B cell (primary cell): ENCODE measurements around the gene GIPR. TPM values are rescaled to one million over a fixed set of nuclear protein-coding genes. Genes with fewer than 3 reads are reported as not detected.
A peak's percentile ranks its signal among the peaks of the same experiment; 100 is the strongest.

Experiments used
- ATAC-seq: fragments of 200-7000 bp; cut with Tn5 transposase; one replicate; pipeline ENCODE4 v1.10.0; 2021; ENCODE audit warnings: low read depth, mild to moderate bottlenecking, moderate number of reproducible peaks, moderate library complexity
- CTCF ChIA-PET: fragments of 350-600 bp; sonication (Branson Sonifier 250); formaldehyde crosslinking; loops from one replicate; lab custom pipeline; 2021; ENCODE audit warnings: antibody characterized with exemption, inconsistent platforms; lab: Charles Lee
- POLR2A ChIA-PET: fragments of 350-600 bp; sonication (Branson Sonifier 250); formaldehyde crosslinking; loops from one replicate; lab custom pipeline; 2021; ENCODE audit warnings: antibody characterized with exemption; lab: Charles Lee
- DNase-seq: peaks from one replicate; pipeline ENCODE4 v3.0.0; 2013
- H2AFZ ChIP-seq: 2 replicates; pipeline ENCODE4 v1.6.1; 2012; ENCODE audit warnings: mild to moderate bottlenecking, low read depth, low read length; ENCODE audit not compliant: insufficient read depth, poor library complexity, severe bottlenecking
- H3K27ac ChIP-seq, 2 donors: 1 replicate in 1 of 2; 2 replicates in 1 of 2; pipeline ENCODE4 v1.5.1; 2012 to 2013; ENCODE audit warnings: low read length in 2 of 2, mild to moderate bottlenecking in 2 of 2, moderate library complexity in 1 of 2
- H3K27me3 ChIP-seq, 4 experiments: fragments of 200-600 bp in 1 of 4; sonication (generic) in 1 of 4; replicated peaks in 1 of 4; 1 replicate in 2 of 4; 2 replicates in 2 of 4; pipeline versions ENCODE4 v1.6.1 to v1.7.0; 2013 to 2016; ENCODE audit warnings: low read length in 3 of 4, mild to moderate bottlenecking in 2 of 4, mixed read lengths in 1 of 4, moderate library complexity in 1 of 4; ENCODE audit not compliant: insufficient read depth in 4 of 4, control insufficient read depth in 3 of 4; ENCODE audit errors: control extremely low read depth in 1 of 4
- H3K36me3 ChIP-seq, 2 experiments: replicated peaks in 1 of 2; 1 replicate in 1 of 2; 2 replicates in 1 of 2; pipeline versions ENCODE4 v1.6.1 to v1.7.1; 2013; ENCODE audit warnings: low read length in 1 of 2; ENCODE audit not compliant: insufficient read depth in 2 of 2, control insufficient read depth in 1 of 2; ENCODE audit errors: control extremely low read depth in 1 of 2, extremely low read depth in 1 of 2
- H3K4me1 ChIP-seq, 2 donors: fragments of 200-600 bp in 1 of 2; sonication (generic) in 1 of 2; 1 replicate in 1 of 2; 2 replicates in 1 of 2; pipeline versions ENCODE4 v1.5.1 to v1.6.1; 2013 to 2017; ENCODE audit warnings: low read length in 2 of 2; ENCODE audit not compliant: control insufficient read depth in 2 of 2, insufficient read depth in 2 of 2
- H3K4me2 ChIP-seq: replicated peaks from 2 replicates; pipeline ENCODE3; 2012; ENCODE audit warnings: mild to moderate bottlenecking, low read depth, low read length; ENCODE audit not compliant: poor library complexity, severe bottlenecking
- H3K4me3 ChIP-seq, 5 experiments: fragments of 200-600 bp in 1 of 5; sonication (generic) in 1 of 5; 1 replicate in 3 of 5; 2 replicates in 2 of 5; pipeline versions ENCODE4 v1.5.1 to v1.7.0; 2011 to 2016; ENCODE audit warnings: low read length in 4 of 5, mild to moderate bottlenecking in 4 of 5, low read depth in 2 of 5, control low read depth in 1 of 5, moderate library complexity in 1 of 5; ENCODE audit not compliant: insufficient read depth in 1 of 5; ENCODE audit errors: control extremely low read depth in 1 of 5, extremely low read depth in 1 of 5
- H3K79me2 ChIP-seq: fragments of 200-600 bp; sonication (generic); one replicate; pipeline ENCODE4 v1.6.0; 2016; ENCODE audit warnings: low read length; ENCODE audit not compliant: control insufficient read depth, insufficient read depth
- H3K9ac ChIP-seq: fragments of 200-600 bp; sonication (generic); 2 replicates; pipeline ENCODE4 v1.6.1; 2017; ENCODE audit warnings: mild to moderate bottlenecking, low read length, moderate library complexity
- H3K9me3 ChIP-seq, 3 donors: one replicate each; pipeline versions ENCODE4 v1.6.1 to v1.7.1; 2013; ENCODE audit warnings: low read length in 2 of 3; ENCODE audit not compliant: control insufficient read depth in 2 of 3, insufficient read depth in 1 of 3; ENCODE audit errors: control extremely low read depth in 1 of 3
- H4K20me1 ChIP-seq: 2 replicates; pipeline ENCODE4 v1.6.0; 2012; ENCODE audit warnings: mild to moderate bottlenecking, low read length; ENCODE audit not compliant: insufficient read depth, control insufficient read depth, poor library complexity, severe bottlenecking
- H3K27ac Mint-ChIP-seq: one replicate; pipeline ENCODE4 v1.8.0; 2021; ENCODE audit warnings: mixed read lengths
- H3K27me3 Mint-ChIP-seq: one replicate; pipeline ENCODE4 v1.8.0; 2021; ENCODE audit warnings: mixed read lengths
- H3K4me1 Mint-ChIP-seq: one replicate; pipeline ENCODE4 v1.8.0; 2021; ENCODE audit warnings: mixed read lengths
- H3K4me3 Mint-ChIP-seq: one replicate; pipeline ENCODE4 v1.8.0; 2021; ENCODE audit warnings: mixed read lengths
- H3K9me3 Mint-ChIP-seq: one replicate; pipeline ENCODE4 v1.8.0; 2022; ENCODE audit warnings: mixed read lengths; ENCODE audit not compliant: insufficient read depth
- CTCF ChIP-seq: fragments of 200-600 bp; IDR thresholded peaks from one replicate; pipeline ENCODE4 v1.8.0; 2022; ENCODE audit warnings: antibody characterized with exemption, mild to moderate bottlenecking
- EZH2 ChIP-seq: IDR thresholded peaks from 2 replicates; pipeline ENCODE4 v1.6.1; 2012; ENCODE audit warnings: borderline replicate concordance, low read depth, mild to moderate bottlenecking, moderate library complexity, low read length; ENCODE audit not compliant: insufficient read depth, poor library complexity, severe bottlenecking
- WGBS: methylation state at CpG from one replicate; pipeline ENCODE4 v1.1.5; 2013; ENCODE audit warnings: missing lambda C conversion rate; ENCODE audit not compliant: insufficient coverage; 5-methylcytosine and 5-hydroxymethylcytosine counted together
- intact Hi-C: fragments of 100-400 bp; cut with micrococcal nuclease; formaldehyde crosslinking; loops from one replicate; pipeline ENCODE4 v1.10.0; 2022
- polyA plus RNA-seq: library from polyadenylated mRNA; depleted of rRNA; stranded (reverse); fragments of >200 nt; gene quantifications from 2 replicates; pipeline ENCODE4 v1.2.3, GENCODE V29; 2012
- total RNA-seq, 2 donors: library from RNA; stranded (reverse); fragments of 120-200 nt in 1 of 2; gene quantifications; 1 replicate in 1 of 2; 2 replicates in 1 of 2; pipeline versions ENCODE4 v1.2.3 to v1.2.4, GENCODE V29; 2013 to 2022

GIPR gene
- total and polyA plus RNA-seq, 2 donors (not counting 1 experiment from before 2014, with no cell fraction given), result 0.43 to 2.3 TPM

- no peak for TF ChIP-seq EZH2
- TF ChIP-seq CTCF, result no peak
- peak overlapping the region; percentile 71 for H3K9ac ChIP-seq
- H3K4me3 ChIP-seq, result peak overlapping the region; percentile 33 to 81 (median 55)
- peak overlapping the region; percentile 98 for H3K4me2 ChIP-seq
- H3K36me3 ChIP-seq, result no peaks in the 10 kb centered on the region
- peaks cover 48% of the 10 kb centered on the region for H3K4me1 Mint-ChIP-seq
- peaks cover 15% of the 10 kb centered on the region for H3K79me2 ChIP-seq
- ATAC-seq, result peak; percentile 48
- peaks cover 0 to 3% (median 0%) of the 10 kb centered on the region in 3 donors for H3K9me3 ChIP-seq
- DNase-seq, result peak; percentile 82
- peaks cover 3% of the 10 kb centered on the region for H3K9me3 Mint-ChIP-seq
- POLR2A ChIA-PET, result interaction anchor here (0.6 to 1.9 kb wide), 10 partner anchors 29 to 202 kb away, joined by 3 to 9 read pairs (median 4); partner anchors contain the start of genes FOSB, QPCTL, SIX5 and SNRPD2
- H3K4me3 Mint-ChIP-seq, result peak overlapping the region; percentile 84
- no peaks in the 10 kb centered on the region for H4K20me1 ChIP-seq
- peak overlapping the region; percentile 96 for H3K27ac Mint-ChIP-seq
- peaks cover 5% of the 10 kb centered on the region for H3K27me3 Mint-ChIP-seq
- CTCF ChIA-PET, result interaction anchor here (0.6 to 5.9 kb wide), 37 partner anchors 11 to 1651 kb away, joined by 3 to 60 read pairs (median 5); partner anchors contain the start of genes FOSB, PPM1N, PPP1R13L and QPCTL
- H3K27ac ChIP-seq, result peak overlapping the region; percentile 86 to 93
- intact Hi-C loops, result loop anchor here (1.0 to 5.0 kb wide), 5 partner anchors 39 to 214 kb away; partner anchors contain the start of genes OPA3 and QPCTL
- peak overlapping the region; percentile 93 for H2AFZ ChIP-seq
- H3K27me3 ChIP-seq, result peaks cover 0 to 12% (median 5%) of the 10 kb centered on the region in 4 experiments
- H3K4me1 ChIP-seq, result peaks cover 40 to 69% of the 10 kb centered on the region in 2 donors
- WGBS, result under 1% methylated on average over 38 of the region's 40 CpGs
Observed at GRCh38 chr19:45641274-45642105, 26.5 kb upstream of the GIPR start.
